Measurements from ENCODE around the gene SND1.

DNA sequence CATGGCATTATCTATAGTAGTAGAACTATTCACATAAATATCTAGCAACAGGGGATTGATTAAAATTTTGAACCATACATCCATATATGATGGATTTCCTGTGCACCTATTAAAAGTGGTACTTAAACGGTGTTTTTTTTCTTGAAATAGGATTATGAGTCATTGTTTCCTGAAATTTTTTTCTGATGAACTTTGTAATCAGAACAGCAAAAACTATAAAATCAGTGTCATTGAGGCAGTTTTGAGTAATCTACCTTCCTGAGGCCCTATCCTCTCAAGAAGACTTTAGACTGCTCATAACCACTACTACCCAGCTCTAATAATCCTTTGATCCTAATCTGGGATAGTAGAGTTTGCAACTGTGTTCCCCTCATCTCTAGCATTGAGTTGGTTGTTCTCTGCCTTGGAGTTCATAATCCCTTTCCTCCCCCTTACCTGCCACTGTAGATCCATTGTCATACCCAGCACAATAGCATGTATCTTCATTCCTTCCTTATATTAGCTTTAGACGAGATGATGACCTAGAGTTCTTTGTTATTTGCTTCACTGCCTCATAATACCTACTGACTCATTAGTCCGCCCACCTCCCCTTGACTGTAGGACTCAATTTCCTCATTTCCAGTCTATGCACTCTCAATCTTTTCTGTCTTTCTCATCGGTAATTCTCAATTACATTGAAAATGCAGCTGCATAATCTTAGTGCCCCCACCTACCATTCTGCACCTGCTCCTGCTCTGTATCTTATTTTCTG lies 245.9 kb downstream of the SND1 start:
- TF ChIP-seq ELF4 (IDR thresholded peaks at IDR 0.05) (no peak), SUZ12 (IDR thresholded peaks at IDR 0.05) (no peak), SP1 (IDR thresholded peaks at IDR 0.05) (no peak), FOXA1 (IDR thresholded peaks at IDR 0.05) (no peak), FOXK2 (IDR thresholded peaks at IDR 0.05) (no peak), L3MBTL2 (conservative IDR thresholded peaks at IDR 0.05) (no peak), ARNT (IDR thresholded peaks at IDR 0.05) (no peak), BHLHE40 (IDR thresholded peaks at IDR 0.05; ENCODE audit: borderline replicate concordance) (no peak), ZNF384 (IDR thresholded peaks at IDR 0.05) (no peak), NFRKB (IDR thresholded peaks at IDR 0.05) (no peak)
- TF ChIP-seq, protein P1, sequence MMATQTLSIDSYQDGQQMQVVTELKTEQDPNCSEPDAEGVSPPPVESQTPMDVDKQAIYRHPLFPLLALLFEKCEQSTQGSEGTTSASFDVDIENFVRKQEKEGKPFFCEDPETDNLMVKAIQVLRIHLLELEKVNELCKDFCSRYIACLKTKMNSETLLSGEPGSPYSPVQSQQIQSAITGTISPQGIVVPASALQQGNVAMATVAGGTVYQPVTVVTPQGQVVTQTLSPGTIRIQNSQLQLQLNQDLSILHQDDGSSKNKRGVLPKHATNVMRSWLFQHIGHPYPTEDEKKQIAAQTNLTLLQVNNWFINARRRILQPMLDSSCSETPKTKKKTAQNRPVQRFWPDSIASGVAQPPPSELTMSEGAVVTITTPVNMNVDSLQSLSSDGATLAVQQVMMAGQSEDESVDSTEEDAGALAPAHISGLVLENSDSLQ (IDR thresholded peaks at IDR 0.05) = no peak
